ACHN (cell line): ENCODE measurements around the gene NIP7.

Source experiments
- DNase-seq: peaks from one replicate; pipeline ENCODE4 v3.0.0-alpha.2; 2015
- in situ Hi-C: cut with HindIII; loops from 2 replicates; pipeline ENCODE4 v1.10.0; 2017; ENCODE audit warnings: low sequenced_read_pairs, low pct_ligation_motif_present, low pct_unique_long_range_greater_than_20kb

NIP7 gene

DNA sequence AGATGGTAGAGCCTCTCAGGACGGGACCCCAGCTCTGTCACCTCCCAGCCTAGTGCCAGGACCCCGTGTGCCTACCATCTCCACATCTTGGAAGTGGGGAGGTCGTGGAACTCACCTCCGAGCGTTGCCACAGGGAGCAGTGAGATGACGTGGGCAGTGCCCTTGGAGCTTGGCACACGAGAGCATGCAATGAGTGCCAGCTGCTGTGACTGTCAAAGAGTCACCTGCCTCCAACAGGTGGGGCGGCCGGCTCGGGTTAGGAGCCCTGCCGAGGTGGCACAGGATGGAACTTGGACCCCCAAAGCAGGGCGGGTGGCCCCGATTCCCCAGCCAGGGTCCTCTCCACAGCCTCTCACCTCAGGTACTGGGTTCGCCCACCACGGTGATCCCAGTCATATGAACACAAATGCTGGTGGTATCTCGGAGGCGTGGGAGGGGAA lies 23.0 kb upstream of the NIP7 start:
- no peak for DNase-seq
- in situ Hi-C loops = no loop called here

DNA sequence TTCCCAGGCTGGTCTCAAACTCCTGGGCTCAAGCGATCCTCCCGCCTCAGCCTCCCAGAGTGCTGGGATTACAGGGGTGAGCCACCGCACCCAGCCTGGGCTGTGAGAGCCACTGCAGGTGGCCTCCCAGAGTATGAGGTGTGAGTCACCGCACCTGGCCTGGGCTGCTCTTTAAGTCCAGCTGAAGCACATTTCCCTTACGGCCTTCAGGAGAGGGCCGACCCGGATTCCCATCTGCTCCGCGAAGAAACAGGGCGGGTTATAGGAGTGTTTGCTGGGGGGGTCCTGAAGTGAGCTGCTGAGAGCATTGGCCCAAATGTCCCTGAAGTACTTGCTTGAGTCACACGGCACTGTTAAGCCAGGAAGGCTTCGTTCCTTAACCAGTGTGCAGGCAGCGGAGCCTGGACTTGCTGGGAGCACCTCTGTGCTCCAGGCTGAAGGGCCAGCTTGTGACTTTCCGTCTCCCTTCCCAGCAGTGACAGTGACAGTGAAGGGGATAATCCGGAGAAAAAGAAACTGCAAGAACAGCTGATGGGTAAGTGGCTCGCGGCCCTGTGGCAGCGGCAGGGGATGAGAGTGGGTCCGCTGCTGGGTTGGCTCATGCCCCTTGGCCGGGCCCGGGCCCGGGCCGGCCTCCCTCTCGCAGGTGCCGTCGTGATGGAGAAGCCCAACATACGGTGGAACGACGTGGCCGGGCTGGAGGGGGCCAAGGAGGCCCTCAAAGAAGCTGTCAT lies 21.2 kb upstream of the NIP7 start:
- in situ Hi-C loops = no loop called here

GRCh38 chr16:69318911-69319289 lies 20.7 kb upstream of the NIP7 start:
- DNase-seq = no peak
- in situ Hi-C loops = no loop called here

More for the DNA sequence above, 21.2 kb upstream of the NIP7 start:
- DNase-seq = no peak

- no peak for DNase-seq
- in situ Hi-C loops = no loop called here
These were observed 20.2 kb upstream of the NIP7 start for GRCh38 chr16:69319381-69319780.

DNA sequence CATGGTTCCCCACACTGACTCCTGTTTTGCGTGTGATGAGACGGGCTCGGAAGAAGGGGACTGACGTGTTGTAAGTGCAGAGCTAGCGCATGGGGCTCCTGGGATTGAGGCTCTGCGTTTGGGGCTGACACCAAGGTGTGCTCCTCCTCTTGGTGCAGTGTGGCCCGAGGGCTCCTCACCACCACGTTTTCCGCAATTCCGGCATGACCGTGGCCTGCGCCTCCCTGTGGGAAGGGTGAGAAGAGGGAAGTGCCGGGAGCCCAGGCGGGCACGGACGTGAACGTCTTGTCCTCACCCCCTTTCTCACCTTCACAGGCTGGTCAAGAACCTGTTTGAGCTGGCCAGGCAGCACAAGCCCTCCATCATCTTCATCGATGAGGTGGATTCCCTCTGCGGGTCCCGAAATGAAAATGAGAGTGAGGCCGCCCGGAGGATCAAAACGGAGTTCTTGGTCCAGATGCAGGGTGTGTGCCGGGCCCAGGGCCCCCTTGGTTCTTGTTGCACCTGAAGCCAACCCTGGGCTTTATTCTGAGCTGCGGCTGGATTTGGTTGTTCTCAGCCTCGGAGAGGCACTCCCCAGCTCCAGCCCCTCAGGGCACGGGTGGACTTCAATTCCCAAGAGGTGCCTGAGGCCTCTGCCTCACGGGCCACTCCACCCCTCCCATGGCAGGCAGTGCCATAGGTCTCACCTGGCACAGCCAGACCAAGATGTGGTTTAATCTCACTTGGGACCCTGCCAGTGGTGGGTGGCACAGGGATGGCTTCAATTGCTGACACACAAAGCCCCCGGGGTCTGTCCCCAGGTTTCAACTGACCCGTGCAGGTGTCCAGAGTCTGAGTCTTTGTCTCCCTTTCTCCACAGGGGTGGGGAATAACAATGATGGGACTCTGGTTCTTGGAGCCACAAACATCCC lies 19.5 kb upstream of the NIP7 start:
- in situ Hi-C loops = no loop called here

DNA sequence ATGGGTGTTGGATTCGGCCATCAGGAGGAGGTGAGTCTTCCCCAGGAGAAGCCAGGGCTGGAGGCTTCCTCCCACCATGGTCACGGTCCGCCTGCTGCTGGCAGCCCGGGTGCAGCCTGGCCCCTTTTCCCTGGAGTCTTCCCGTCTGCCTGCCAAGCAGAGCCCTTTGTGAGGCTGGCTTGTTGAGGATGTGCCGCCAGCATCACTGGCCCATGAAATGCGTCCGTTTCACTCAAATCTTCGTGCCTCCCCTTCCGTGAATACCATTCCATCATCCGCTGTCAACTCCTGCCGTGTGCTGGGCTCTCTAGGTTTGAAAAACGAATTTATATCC lies 18.9 kb upstream of the NIP7 start:
- in situ Hi-C loops = no loop called here
- DNase-seq = no peak

More for the DNA sequence above, 19.5 kb upstream of the NIP7 start:
- DNase-seq = no peak

GRCh38 chr16:69321080-69321479 lies 18.5 kb upstream of the NIP7 start:
- in situ Hi-C loops = no loop called here

GRCh38 chr16:69322343-69322742 lies 17.2 kb upstream of the NIP7 start:
- in situ Hi-C loops = no loop called here

More at GRCh38 chr16:69321080-69321479, 18.5 kb upstream of the NIP7 start:
- no peak for DNase-seq

DNA sequence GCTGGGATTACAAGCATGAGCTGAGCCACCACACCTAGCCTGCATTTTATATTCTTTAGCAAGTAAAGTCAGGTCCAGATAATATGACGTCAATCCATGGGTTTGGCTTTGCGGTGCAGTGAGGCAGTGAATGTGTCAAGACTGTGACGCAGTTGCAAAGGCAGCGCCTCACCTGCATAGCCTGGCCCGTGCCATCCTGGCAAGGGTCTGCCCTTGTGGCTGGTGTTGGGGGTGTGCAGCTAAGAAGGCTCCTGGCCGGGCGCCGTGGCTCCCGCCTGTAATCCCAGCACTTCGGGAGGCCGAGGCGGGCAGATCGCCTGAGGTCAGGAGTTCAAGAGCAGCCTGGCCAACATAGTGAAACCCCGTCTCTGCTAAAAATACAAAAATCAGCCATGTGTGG lies 16.2 kb upstream of the NIP7 start:
- in situ Hi-C loops = no loop called here

More at GRCh38 chr16:69322343-69322742, 17.2 kb upstream of the NIP7 start:
- no peak for DNase-seq

GRCh38 chr16:69324013-69324531 lies 15.5 kb upstream of the NIP7 start:
- in situ Hi-C loops = no loop called here
- no peak for DNase-seq

More for the DNA sequence above, 16.2 kb upstream of the NIP7 start:
- DNase-seq = no peak

GRCh38 chr16:69324585-69325253 lies 14.9 kb upstream of the NIP7 start:
- in situ Hi-C loops = no loop called here
- DNase-seq = no peak

- DNase-seq = no peak
- in situ Hi-C loops = no loop called here
These were observed 13.8 kb upstream of the NIP7 start for GRCh38 chr16:69325784-69326171.

DNA sequence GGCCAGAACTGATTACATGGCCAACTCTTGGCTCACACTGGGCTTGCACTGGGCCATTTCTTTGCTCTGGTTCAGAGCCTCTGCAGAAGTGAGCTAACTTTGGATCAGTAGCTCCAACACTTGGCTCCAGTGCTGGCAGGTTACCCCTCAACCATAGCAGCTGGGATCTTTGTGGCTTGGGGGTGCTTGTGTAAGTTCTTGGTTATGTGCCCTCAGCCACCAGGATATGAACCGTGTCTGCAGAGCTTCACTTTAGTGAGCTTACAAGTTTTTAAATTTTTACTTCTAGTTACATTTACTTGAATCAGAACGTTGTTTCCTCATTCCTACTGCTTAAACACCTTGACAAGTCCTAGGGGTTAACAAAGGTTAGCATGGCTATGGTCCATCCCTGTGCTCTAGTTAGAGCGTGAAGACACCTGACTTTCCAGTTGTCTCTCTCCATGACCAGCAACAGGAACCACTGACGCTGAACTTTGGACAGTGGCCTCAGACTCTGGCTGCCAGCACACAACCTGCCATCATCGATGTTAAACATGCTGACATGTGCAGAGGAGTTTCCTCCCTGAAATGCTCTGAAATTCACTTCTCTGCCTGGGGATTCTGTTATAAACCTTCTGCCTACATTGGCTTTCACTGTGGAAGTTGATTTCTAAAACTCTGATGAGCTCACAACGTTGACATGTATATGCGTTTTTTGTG lies 13.2 kb upstream of the NIP7 start:
- in situ Hi-C loops = no loop called here
- peak; percentile 80 for DNase-seq

GRCh38 chr16:69327585-69328310 lies 11.8 kb upstream of the NIP7 start:
- in situ Hi-C loops = no loop called here
- no peak for DNase-seq

- peak; percentile 91 for DNase-seq
- in situ Hi-C loops = no loop called here
These were observed 10.7 kb upstream of the NIP7 start for GRCh38 chr16:69328854-69329316.

DNA sequence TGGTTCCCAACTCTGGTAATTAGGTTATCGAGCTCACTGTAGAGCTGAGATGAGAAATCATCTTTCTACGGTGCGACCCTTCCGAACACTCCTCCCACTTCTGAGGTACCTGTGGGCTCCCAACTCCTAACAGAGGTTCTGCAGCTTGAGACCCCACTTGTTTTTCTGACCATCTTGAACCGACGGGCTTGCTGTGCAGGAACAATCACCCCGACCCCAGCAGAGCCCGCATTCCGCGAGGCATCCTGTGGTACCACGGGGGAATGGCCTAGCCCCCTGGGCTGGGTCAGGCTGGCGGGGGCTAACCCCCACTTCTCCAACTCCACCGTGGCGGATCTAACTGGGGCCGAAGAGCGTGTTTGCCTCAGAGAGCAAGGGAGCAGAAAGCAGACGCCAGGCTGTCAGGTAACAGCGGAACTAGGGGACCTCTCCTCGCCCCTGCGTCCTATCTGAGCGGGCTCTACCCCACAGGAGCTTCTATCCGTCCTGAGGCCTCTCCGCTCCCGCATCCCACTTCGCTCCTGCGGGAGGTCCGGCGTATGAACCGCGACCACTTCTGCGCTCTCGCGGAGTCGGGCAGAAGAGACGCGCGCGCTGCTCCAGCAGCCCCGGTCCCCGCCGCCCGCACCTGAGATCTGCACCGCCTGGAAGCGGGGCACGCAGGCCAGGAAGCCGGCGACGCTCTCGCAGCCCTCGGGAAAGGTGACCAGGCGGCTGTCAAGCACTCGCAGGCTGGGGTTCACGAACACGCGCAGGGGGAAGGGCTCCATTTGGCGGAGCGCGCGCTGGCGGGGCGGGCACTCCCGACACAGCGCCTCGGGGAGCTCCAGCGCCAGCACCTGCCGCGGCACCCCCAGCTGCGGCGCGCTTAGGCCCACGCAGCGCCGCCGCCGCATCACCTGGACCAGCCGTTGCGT lies 9.9 kb upstream of the NIP7 start:
- DNase-seq = peak; percentile 15
- in situ Hi-C loops = no loop called here
